Prostate gland (tissue), 2 donors: ENCODE measurements around the gene MYZAP. TPM values are rescaled to one million over a fixed set of nuclear protein-coding genes. Genes with fewer than 3 reads are reported as not detected.

ENCODE experiments used
- DNase-seq: peaks from one replicate; pipeline ENCODE4 v3.0.0-alpha.2; 2019; ENCODE audit warnings: low spot score
- H3K27ac ChIP-seq, 2 donors: fragments of 200-600 bp; sonication (generic); 2 replicates each; pipeline ENCODE4 v1.5.1; 2017 to 2019
- H3K27me3 ChIP-seq: fragments of 200-600 bp; sonication (generic); replicated peaks from 2 replicates; pipeline ENCODE4 v1.5.1; 2019; ENCODE audit not compliant: insufficient read depth
- H3K36me3 ChIP-seq, 2 donors: fragments of 200-600 bp; sonication (generic); 1 replicate in 1 of 2; 2 replicates in 1 of 2; pipeline versions ENCODE4 v1.5.1 to v1.8.1; 2017 to 2019
- H3K4me1 ChIP-seq: fragments of 200-600 bp; sonication (generic); replicated peaks from 2 replicates; pipeline ENCODE4 v1.5.1; 2019
- H3K4me3 ChIP-seq, 2 donors: fragments of 200-600 bp; sonication (generic); 2 replicates each; pipeline ENCODE4 v1.5.1; 2017 to 2019
- H3K9me3 ChIP-seq: fragments of 200-600 bp; sonication (generic); 2 replicates; pipeline ENCODE4 v1.5.1; 2017
- CTCF ChIP-seq, 4 experiments: fragments of 200-600 bp in 2 of 4; fragments of 450-650 bp in 2 of 4; sonication (generic) in 2 of 4; IDR thresholded peaks; 1 replicate in 3 of 4; 2 replicates in 1 of 4; pipeline ENCODE4 v1.5.1; 2016 to 2019; ENCODE audit warnings: antibody characterized with exemption in 4 of 4, mild to moderate bottlenecking in 2 of 4, moderate library complexity in 2 of 4
- POLR2A ChIP-seq: fragments of 450-650 bp; IDR thresholded peaks from one replicate; pipeline ENCODE4 v1.6.1; 2016; ENCODE audit warnings: antibody characterized with exemption, mild to moderate bottlenecking
- POLR2AphosphoS5 ChIP-seq: sonication (generic); formaldehyde crosslinking; IDR thresholded peaks from one replicate; pipeline ENCODE4 v1.6.1; 2017; ENCODE audit warnings: antibody characterized with exemption
- WGBS: methylation state at CpG from one replicate; pipeline ENCODE4 v1.1.5; 2018; 5-methylcytosine and 5-hydroxymethylcytosine counted together
- intact Hi-C: fragments of 100-400 bp; cut with DNase I; formaldehyde crosslinking; loops from one replicate; pipeline ENCODE4 v1.14.2; 2022
- total RNA-seq, 2 donors: library from RNA; depleted of rRNA; stranded (reverse); fragments of >200 nt; gene quantifications; one replicate each; pipeline ENCODE4 v1.1.0, GENCODE V29; 2016

Gene MYZAP
- total RNA-seq, 2 donors from 2014 or later: 14.9 to 25.1 TPM

GRCh38 chr15:57551715-57552677, 39.7 kb upstream of the MYZAP start:
- intact Hi-C loops: loop anchor here (10.0 kb wide), 2 partner anchors 523 to 1057 kb away; no protein-coding TSS in a partner anchor
- no peak for DNase-seq
- peaks cover 16% of the 10 kb centered on the region for H3K4me1 ChIP-seq
- no peaks in the 10 kb centered on the region for H3K27me3 ChIP-seq
- 50% methylated on average over 16 of the region's 16 CpGs for WGBS
- TF ChIP-seq POLR2AphosphoS5: peak; percentile 21
- no peak for TF ChIP-seq POLR2A
- no peaks in the 10 kb centered on the region for H3K36me3 ChIP-seq
- peak overlapping the region; percentile 7 to 64 for H3K27ac ChIP-seq
- no peak overlapping the region for H3K4me3 ChIP-seq
- H3K9me3 ChIP-seq: no peaks in the 10 kb centered on the region

DNA sequence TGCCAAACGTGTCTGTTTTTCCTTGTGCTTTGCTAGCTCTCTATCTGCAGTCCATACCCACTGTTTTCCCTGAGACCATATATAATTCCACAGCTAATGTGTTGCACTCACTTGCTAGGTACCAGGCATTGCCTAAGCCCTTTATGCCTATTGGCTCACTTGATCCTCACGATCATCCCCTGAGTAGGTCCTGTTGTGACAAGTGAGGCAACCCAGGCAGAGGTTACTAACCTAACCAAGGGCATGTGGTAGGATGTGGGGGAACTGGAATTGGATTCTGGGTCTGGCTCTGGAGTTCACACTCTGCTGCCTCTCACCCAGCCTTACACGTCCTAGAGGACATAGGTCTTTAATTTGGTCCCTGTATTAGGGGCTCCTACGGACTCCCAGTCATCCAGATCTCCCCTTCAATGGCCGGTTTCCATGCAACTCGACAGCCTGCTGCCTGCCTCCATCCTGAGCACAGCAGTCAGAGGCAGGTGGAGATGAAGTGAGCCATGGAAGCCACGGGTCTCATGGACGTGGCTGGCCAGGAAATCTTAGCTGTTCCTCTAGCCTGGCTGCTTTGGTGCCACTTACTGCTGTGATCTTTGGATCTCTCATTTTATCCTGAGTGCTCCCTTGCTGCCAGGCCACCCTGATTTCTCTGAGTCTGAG, 38.9 kb upstream of the MYZAP start:
- 86% methylated on average over 8 of the region's 8 CpGs for WGBS
- Histone ChIP-seq H3K4me3 (no peak overlapping the region), H3K27me3 (no peaks in the 10 kb centered on the region), H3K4me1 (peaks cover 16% of the 10 kb centered on the region), H3K27ac (peak overlapping the region in 1 of 2 donors; percentile 7), H3K9me3 (no peaks in the 10 kb centered on the region), H3K36me3 (no peaks in the 10 kb centered on the region)
- TF ChIP-seq POLR2AphosphoS5: no peak
- TF ChIP-seq CTCF (IDR thresholded peaks at IDR 0.05): no peak
- TF ChIP-seq POLR2A: no peak
- intact Hi-C loops: loop anchor here (10.0 kb wide), 2 partner anchors 522 to 1058 kb away; no protein-coding TSS in a partner anchor
- DNase-seq: no peak

GRCh38 chr15:57553526-57553925, 38.2 kb upstream of the MYZAP start:
- intact Hi-C loops: loop anchor here (10.0 kb wide), 2 partner anchors 521 to 1059 kb away; no protein-coding TSS in a partner anchor
- 92% methylated on average over 5 of the region's 5 CpGs for WGBS
- TF ChIP-seq POLR2AphosphoS5: no peak
- no peak for TF ChIP-seq CTCF (IDR thresholded peaks at IDR 0.05)
- no peak for TF ChIP-seq POLR2A
- Histone ChIP-seq H3K27ac (no peak overlapping the region), H3K4me1 (peaks cover 11% of the 10 kb centered on the region), H3K36me3 (no peaks in the 10 kb centered on the region), H3K27me3 (no peaks in the 10 kb centered on the region), H3K9me3 (no peaks in the 10 kb centered on the region), H3K4me3 (no peak overlapping the region)
- no peak for DNase-seq

GRCh38 chr15:57554063-57554811, 37.5 kb upstream of the MYZAP start:
- Histone ChIP-seq H3K4me3 (no peak overlapping the region), H3K36me3 (no peaks in the 10 kb centered on the region), H3K27me3 (no peaks in the 10 kb centered on the region), H3K27ac (peak overlapping the region; percentile 5 to 24), H3K4me1 (peaks cover 4% of the 10 kb centered on the region), H3K9me3 (no peaks in the 10 kb centered on the region)
- WGBS: 27% methylated on average over 10 of the region's 10 CpGs
- no peak for DNase-seq
- TF ChIP-seq CTCF (IDR thresholded peaks at IDR 0.05) (no peak), POLR2A (no peak), POLR2AphosphoS5 (no peak)
- intact Hi-C loops: loop anchor here (10.0 kb wide), 2 partner anchors 521 to 1059 kb away; no protein-coding TSS in a partner anchor
